NB4 (cell line): ENCODE data around the gene CMIP.

ENCODE experiments used
- CTCF ChIP-seq: IDR thresholded peaks from one replicate; pipeline ENCODE4 v1.5.1; 2012; ENCODE audit warnings: low read depth, low read length
- MAX ChIP-seq: IDR thresholded peaks from 2 replicates; pipeline ENCODE4 v1.6.1; 2011; ENCODE audit warnings: low read depth, low read length
- MYC ChIP-seq: IDR thresholded peaks from 2 replicates; pipeline ENCODE4 v1.6.1; 2011; ENCODE audit warnings: low read depth, low read length
- POLR2A ChIP-seq: IDR thresholded peaks from 2 replicates; pipeline ENCODE4 v1.6.1; 2011; ENCODE audit warnings: mild to moderate bottlenecking; ENCODE audit not compliant: insufficient read length; ENCODE audit errors: extremely low read depth

GRCh38 chr16:81575307-81575706 is 130.7 kb downstream of the CMIP start:
- TF ChIP-seq CTCF (no peak), MAX (no peak), POLR2A (no peak), MYC (no peak)
